AG04449 (cell line): ENCODE results near the gene YARS2.

ENCODE experiments used
- CTCF ChIA-PET: fragments of 350-600 bp; formaldehyde crosslinking; extraction: SDS; loops from one replicate; lab custom pipeline; 2021; ENCODE audit warnings: antibody characterized with exemption; lab: Yijun Ruan, JAX
- POLR2A ChIA-PET: fragments of 400-600, 350-600 bp; formaldehyde crosslinking; extraction: SDS; loops from one replicate; lab custom pipeline; 2020; ENCODE audit warnings: antibody characterized with exemption, inconsistent platforms; lab: Yijun Ruan, JAX
- DNase-seq: peaks from one replicate; pipeline ENCODE4 v3.0.0-alpha.2; 2010; ENCODE audit warnings: low read depth, low spot score
- H3K4me3 ChIP-seq: 2 replicates; pipeline ENCODE4 v1.5.1; 2011; ENCODE audit warnings: low read depth, mild to moderate bottlenecking, control low read depth, low read length
- TF ChIP-seq, protein P1 (sequence below): IDR thresholded peaks from one replicate; pipeline ENCODE4 v1.5.1; 2011; ENCODE audit warnings: mild to moderate bottlenecking, moderate library complexity, low read length, control low read depth, inconsistent platforms; ENCODE audit not compliant: insufficient read depth; ENCODE audit errors: missing control alignments

The YARS2 gene

GRCh38 chr12:32757157-32757556, 1.5 kb upstream of the YARS2 start:
- CTCF ChIA-PET: interaction anchor here (1.2 to 4.9 kb wide), 5 partner anchors 11 to 1266 kb away, joined by 6 to 92 read pairs (median 43); partner anchors contain the start of gene ALG10
- POLR2A ChIA-PET: no interaction called here
- TF ChIP-seq, protein P1, sequence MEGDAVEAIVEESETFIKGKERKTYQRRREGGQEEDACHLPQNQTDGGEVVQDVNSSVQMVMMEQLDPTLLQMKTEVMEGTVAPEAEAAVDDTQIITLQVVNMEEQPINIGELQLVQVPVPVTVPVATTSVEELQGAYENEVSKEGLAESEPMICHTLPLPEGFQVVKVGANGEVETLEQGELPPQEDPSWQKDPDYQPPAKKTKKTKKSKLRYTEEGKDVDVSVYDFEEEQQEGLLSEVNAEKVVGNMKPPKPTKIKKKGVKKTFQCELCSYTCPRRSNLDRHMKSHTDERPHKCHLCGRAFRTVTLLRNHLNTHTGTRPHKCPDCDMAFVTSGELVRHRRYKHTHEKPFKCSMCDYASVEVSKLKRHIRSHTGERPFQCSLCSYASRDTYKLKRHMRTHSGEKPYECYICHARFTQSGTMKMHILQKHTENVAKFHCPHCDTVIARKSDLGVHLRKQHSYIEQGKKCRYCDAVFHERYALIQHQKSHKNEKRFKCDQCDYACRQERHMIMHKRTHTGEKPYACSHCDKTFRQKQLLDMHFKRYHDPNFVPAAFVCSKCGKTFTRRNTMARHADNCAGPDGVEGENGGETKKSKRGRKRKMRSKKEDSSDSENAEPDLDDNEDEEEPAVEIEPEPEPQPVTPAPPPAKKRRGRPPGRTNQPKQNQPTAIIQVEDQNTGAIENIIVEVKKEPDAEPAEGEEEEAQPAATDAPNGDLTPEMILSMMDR: no peak
- H3K4me3 ChIP-seq: no peak overlapping the region
- no peak for DNase-seq

- ChIA-PET CTCF (interaction anchor here (0.6 to 4.9 kb wide), 21 partner anchors 8 to 1278 kb away, joined by 3 to 92 read pairs (median 8); partner anchors contain the start of gene ALG10), POLR2A (interaction anchor here (0.7 to 1.7 kb wide), 2 partner anchors 78 to 1266 kb away, joined by 3 to 13 read pairs; partner anchors contain the start of genes ALG10 and DNM1L)
- no peak for DNase-seq
- TF ChIP-seq, protein P1: no peak
- H3K4me3 ChIP-seq: peak overlapping the region; percentile 98
Measured at GRCh38 chr12:32756476-32757066, 874 bp upstream of the YARS2 start.

GRCh38 chr12:32755051-32755653, 545 bp downstream of the YARS2 start:
- ChIA-PET POLR2A (interaction anchor here (0.6 to 1.7 kb wide), 5 partner anchors 12 to 1267 kb away, joined by 3 to 13 read pairs (median 4); partner anchors contain the start of gene ALG10), CTCF (interaction anchor here (0.7 to 4.9 kb wide), 36 partner anchors 9 to 1279 kb away, joined by 3 to 92 read pairs (median 6); partner anchors contain the start of gene ALG10)
- DNase-seq: peak; percentile 38
- TF ChIP-seq, protein P1: peak; percentile 87
- H3K4me3 ChIP-seq: peak overlapping the region; percentile 98

- CTCF ChIA-PET: interaction anchor here (1.3 to 4.9 kb wide), 10 partner anchors 8 to 1269 kb away, joined by 3 to 92 read pairs (median 12); partner anchors contain the start of gene ALG10
Measured at GRCh38 chr12:32754111-32754510, 1.6 kb downstream of the YARS2 start.

DNA sequence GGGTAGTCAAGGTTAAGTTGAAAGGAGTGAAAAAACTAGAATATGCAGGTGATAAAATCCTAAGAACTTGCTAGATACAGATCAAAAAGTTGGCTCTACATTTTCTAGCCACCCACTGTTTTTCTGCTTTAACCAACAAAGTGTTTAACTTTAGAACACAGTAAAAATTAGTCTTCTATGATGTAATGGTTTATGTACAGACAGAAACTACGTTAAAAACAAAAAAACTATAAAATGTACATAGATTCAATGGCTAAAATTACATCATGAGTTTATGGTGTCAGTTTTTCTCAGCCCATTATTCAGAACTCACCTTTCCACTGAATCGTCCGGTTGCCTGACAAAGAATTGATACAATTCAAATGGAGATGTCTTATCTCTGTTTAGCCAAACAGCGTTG, 2.1 kb downstream of the YARS2 start:
- no peak for DNase-seq
- TF ChIP-seq, protein P1: no peak
- POLR2A ChIA-PET: no interaction called here
- H3K4me3 ChIP-seq: peak overlapping the region; percentile 98
- CTCF ChIA-PET: interaction anchor here (2.8 kb wide), 1 partner anchor 17 kb away, joined by 10 read pairs; no protein-coding TSS in a partner anchor

More at GRCh38 chr12:32754111-32754510, 1.6 kb downstream of the YARS2 start:
- H3K4me3 ChIP-seq: peak overlapping the region; percentile 98
- POLR2A ChIA-PET: no interaction called here
- TF ChIP-seq, protein P1: no peak
- no peak for DNase-seq

DNA sequence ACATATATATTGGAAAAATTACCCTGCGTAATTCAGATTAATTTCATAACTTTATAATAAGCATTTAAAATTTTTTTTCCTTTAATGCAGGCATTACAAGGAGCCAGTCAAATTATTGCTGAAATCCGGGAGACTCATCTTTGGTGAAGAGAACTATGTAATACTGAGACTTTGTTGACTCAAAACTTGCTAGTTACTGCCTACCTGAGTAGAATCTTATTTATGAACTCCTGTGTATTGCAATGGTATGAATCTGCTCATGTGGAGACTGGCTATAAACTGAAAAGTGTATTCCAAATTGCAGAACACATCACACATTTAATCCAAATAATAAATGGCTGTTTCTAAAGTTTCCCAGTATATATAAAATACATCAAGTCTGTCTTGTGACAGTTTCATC, 12.4 kb downstream of the YARS2 start:
- ChIA-PET CTCF (interaction anchor here (5.0 kb wide), 1 partner anchor 13 kb away, joined by 43 read pairs; the partner anchor contains the start of gene YARS2), POLR2A (interaction anchor here (1.0 kb wide), 1 partner anchor 12 kb away, joined by 3 read pairs; the partner anchor contains the start of gene YARS2)
- no peak for DNase-seq
- H3K4me3 ChIP-seq: no peak overlapping the region
- TF ChIP-seq, protein P1: no peak
